AG09319 (cell line): ENCODE measurements around the gene BOLL.
"Not testable (repeated sequence)": the region's sequence is repeated elsewhere in the genome, so short reads cannot be mapped to it uniquely, and the experiment has no call there.

Source experiments
- DNase-seq: peaks from one replicate; pipeline ENCODE4 v3.0.0-alpha.2; 2010; ENCODE audit warnings: low read depth; ENCODE audit errors: extremely low read depth
- TF ChIP-seq, protein P1 (sequence below): IDR thresholded peaks from 2 replicates; pipeline ENCODE4 v1.5.1; 2011; ENCODE audit warnings: low read depth, mild to moderate bottlenecking, inconsistent platforms, low read length, moderate library complexity

The BOLL gene

DNA sequence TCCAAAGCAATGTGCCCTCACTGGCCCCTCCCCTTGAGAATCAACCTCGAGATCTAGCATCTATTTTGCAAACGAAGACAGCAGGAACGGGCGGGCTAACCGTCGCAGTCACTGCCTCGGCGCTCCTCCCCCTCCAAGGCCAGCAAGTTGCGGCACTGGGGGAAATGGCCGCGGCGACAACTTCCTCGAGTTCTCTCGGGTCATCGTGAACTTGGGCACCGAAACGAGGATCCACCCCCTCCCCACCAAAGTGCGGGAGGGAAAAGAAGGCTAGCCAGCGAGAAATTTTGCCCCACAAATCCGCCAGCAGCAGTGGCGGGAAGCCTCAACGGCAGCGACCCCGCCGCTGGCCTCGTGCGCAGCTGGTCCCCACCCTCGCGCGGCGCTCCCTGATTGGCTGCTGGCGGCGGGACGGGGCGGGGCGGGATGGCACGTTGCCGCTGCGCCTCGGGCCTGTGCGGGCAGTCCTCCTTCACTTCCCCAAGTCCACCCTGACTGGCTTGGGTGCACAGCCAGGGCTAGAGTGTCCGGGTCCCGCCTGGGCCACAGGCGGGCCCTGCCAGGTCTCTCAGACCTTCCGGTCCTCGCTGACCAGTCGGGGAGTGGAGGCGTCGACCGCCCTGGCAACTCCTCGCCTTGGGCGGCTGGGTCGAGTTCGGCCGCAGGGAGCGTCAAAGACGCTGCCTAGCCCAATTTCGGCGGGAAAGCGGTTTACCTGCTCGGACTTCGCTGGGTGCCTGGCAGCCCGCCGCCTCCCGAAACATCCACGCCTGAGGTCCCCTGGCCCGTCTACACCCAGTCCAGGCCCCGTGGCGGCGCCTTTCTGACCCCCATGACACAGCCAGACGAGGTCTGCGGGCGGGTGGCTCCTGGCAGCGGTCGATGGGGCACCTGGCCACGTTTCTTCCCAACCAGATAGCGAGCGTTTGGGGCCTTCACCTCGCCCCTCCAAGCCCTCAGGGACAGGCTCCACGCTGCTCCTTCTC is at the start of gene BOLL:
Gene BOLL (minus strand): TSS at position 364 of the 986 bp plus-strand sequence. CDS start 3,469 bp downstream, outside the sequence.
- no peak for DNase-seq
- TF ChIP-seq, protein P1, sequence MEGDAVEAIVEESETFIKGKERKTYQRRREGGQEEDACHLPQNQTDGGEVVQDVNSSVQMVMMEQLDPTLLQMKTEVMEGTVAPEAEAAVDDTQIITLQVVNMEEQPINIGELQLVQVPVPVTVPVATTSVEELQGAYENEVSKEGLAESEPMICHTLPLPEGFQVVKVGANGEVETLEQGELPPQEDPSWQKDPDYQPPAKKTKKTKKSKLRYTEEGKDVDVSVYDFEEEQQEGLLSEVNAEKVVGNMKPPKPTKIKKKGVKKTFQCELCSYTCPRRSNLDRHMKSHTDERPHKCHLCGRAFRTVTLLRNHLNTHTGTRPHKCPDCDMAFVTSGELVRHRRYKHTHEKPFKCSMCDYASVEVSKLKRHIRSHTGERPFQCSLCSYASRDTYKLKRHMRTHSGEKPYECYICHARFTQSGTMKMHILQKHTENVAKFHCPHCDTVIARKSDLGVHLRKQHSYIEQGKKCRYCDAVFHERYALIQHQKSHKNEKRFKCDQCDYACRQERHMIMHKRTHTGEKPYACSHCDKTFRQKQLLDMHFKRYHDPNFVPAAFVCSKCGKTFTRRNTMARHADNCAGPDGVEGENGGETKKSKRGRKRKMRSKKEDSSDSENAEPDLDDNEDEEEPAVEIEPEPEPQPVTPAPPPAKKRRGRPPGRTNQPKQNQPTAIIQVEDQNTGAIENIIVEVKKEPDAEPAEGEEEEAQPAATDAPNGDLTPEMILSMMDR, result no peak

GRCh38 chr2:197834771-197835170 is 49.7 kb upstream of the BOLL start:
- not testable (repeated sequence) for DNase-seq

- DNase-seq, result no peak
- TF ChIP-seq, protein P1, result no peak
Observed at GRCh38 chr2:197828464-197829135, 43.5 kb upstream of the BOLL start.

DNA sequence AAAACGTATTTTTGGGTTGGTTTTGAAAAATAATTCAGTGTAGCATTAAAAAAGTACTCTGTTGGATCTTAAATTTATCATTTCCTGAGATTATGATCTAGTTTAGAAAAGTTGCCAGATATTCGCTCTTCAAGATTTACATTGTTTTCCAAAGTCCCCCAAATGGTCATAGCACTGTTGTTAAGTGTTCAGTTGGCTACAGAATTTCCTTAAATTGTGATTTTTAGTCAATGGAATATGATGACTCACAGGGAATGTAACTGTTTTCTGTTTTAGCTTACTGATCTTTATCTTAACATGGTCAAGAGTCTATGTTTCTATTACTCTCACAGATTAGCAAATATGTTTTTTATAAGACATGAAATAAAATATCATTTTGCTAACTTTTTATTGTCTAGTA is 42.5 kb upstream of the BOLL start:
- DNase-seq, result no peak
- TF ChIP-seq, protein P1, result no peak

- TF ChIP-seq, protein P1, result no peak
- no peak for DNase-seq
Observed at GRCh38 chr2:197822333-197822732, 37.2 kb upstream of the BOLL start.

DNA sequence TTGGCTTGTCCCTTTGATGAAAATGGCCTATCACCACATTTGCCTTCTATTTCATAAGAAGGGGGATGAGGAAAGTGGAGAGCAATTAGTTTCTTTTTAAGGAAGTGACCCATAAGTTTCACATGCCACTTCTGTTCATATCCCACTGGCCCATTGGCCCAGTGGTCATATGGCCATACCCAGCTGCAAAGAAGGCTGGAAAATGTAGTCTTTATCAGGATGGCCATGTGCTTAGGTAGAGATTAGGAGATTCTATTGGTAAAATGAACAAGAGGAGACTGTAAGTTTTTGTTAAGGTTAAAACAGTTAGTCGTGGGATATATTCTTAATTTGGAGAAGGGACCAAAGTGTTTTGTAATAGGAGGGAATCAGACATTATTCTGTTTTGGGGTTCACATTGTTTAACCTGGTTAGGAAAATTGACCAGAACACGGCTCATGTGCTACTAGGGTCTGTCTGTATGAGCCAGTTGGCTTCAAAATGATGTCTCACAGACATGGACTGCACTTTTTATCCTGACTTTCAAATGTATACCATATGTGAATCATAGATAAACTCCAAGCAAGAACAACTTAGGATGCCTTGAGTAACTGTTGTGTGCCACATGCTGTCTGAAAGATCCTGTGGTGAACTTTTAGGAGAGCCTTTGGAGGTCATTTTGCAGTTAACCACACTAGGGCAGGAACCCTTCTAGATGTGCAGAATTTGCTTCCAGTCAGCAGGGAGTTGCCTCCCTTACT is 36.6 kb upstream of the BOLL start:
- no peak for DNase-seq
- TF ChIP-seq, protein P1, result no peak

GRCh38 chr2:197814526-197814925 is 29.4 kb upstream of the BOLL start:
- TF ChIP-seq, protein P1, result no peak
- DNase-seq, result no peak
